EH (cell line): Measurements from ENCODE around the gene LZTS2.
"Not testable (repeated sequence)": the region's sequence is repeated elsewhere in the genome, so short reads cannot be mapped to it uniquely, and the experiment has no call there.

ENCODE experiments used
- DNase-seq: peaks from one replicate; pipeline ENCODE4 v3.0.0-alpha.2; 2015; ENCODE audit warnings: low read depth

Gene LZTS2, protein sequence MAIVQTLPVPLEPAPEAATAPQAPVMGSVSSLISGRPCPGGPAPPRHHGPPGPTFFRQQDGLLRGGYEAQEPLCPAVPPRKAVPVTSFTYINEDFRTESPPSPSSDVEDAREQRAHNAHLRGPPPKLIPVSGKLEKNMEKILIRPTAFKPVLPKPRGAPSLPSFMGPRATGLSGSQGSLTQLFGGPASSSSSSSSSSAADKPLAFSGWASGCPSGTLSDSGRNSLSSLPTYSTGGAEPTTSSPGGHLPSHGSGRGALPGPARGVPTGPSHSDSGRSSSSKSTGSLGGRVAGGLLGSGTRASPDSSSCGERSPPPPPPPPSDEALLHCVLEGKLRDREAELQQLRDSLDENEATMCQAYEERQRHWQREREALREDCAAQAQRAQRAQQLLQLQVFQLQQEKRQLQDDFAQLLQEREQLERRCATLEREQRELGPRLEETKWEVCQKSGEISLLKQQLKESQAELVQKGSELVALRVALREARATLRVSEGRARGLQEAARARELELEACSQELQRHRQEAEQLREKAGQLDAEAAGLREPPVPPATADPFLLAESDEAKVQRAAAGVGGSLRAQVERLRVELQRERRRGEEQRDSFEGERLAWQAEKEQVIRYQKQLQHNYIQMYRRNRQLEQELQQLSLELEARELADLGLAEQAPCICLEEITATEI

DNA sequence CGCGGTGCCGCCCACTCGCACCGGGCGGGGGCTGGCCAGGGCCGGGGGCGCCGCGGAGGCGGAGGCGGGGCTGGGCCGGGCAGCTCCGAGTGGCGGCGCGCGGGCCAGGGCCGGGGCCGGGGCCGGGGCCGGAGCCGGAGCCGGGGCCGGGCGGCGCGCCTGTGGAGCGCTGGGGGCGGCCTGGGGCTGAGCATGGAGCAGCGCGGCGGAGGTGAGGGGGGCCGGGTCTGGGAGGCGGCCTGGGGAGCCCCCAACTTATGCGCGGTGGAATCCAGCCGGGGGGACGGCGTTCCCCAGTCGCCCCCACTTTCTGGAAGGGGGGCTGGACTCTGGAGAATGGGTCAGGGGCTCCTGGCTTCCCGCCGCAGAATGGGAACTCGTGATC, at the start of gene LZTS2:
Gene LZTS2, plus strand, starts transcription at position 67 of the 385 bp plus-strand sequence. CDS start 2,731 bp downstream, outside the sequence.
- no peak for DNase-seq

GRCh38 chr10:100960251-100960650, 39.4 kb upstream of the LZTS2 start:
- no peak for DNase-seq

GRCh38 chr10:100962351-100963080, 37.1 kb upstream of the LZTS2 start:
- no peak for DNase-seq

DNA sequence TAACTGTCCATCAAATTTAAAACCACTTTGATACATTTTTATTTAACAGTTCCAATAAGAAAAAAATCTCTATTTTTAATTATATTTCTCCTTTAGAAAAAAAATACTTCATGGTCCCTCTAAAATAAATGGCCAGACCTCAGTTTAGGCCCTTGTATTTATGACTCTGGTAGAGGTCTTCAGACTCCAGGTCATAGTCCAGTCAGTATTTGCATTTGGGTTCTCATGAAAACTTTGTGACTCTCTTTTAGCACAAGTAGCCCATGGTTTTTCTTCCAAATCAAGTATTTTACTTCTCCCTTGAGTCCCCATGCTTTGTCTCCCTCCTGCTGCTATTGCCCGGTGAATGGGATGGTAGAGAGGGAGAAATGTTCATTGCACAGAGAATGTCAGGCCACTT, 35.8 kb upstream of the LZTS2 start:
- DNase-seq: no peak

DNA sequence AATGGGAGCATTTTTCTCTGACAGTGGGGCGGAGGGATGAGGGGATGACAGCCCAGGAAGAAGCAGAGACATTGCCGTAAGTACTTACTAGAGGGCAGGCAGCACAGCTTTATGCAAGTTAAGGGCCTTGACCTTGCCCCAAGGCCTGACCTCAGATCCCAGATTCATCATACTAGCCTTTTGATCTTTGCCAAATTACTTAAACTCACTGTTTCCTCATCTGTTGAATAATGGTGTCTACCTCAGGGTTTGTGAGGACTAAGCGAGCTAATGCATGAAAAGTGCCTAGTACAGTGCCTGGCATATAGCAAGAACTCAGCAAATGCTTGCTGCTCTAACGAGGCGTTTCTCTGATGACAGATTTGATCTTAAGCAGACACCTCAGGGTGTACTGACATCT, 33.8 kb upstream of the LZTS2 start:
- no peak for DNase-seq

- DNase-seq: no peak
Observed at GRCh38 chr10:100966887-100967286, 32.7 kb upstream of the LZTS2 start.

GRCh38 chr10:100967332-100967731, 32.3 kb upstream of the LZTS2 start:
- DNase-seq: no peak

DNA sequence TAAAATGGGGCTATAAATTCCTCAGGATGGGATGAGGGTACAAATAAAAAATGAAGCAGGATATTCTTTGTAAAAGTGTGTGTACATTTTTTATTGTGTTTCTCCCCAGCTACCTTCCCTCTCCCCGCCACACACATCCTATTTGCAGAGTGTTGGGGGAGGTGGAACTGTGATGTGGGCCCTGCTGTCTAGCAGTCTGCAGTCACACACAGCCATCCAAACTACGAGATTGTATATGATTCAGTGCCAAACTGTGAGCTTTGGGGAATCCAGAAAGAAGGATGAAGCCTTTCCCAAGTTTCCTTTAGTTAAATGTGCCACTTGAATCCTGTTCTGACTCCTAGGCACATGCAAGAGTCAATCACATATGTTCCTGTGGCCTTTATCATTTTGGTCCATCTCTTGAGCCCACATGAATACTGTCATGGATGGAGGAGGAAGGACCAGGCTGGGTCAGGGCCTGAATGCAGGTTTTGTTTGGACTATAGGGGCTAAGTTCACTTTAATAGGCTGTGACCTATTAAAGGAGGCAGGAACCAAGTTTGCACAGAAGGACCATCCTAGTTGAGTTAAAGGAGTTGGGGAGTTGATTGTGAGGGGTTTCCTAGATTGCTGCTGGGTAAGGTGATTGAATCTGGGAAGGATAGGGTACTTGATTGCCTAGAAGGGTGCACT, 31.4 kb upstream of the LZTS2 start:
- DNase-seq: no peak

- DNase-seq: no peak
Observed at GRCh38 chr10:100968863-100969186, 30.8 kb upstream of the LZTS2 start.

- peak; percentile 40 for DNase-seq
Observed at GRCh38 chr10:100969187-100970075, 30.2 kb upstream of the LZTS2 start, which contains the start of gene SEMA4G. TSS of gene SEMA4G (plus strand) at chr10:100969504. CDS start at chr10:100972913, 3,409 bp downstream.

- no peak for DNase-seq
Observed at GRCh38 chr10:100970076-100970913, 29.3 kb upstream of the LZTS2 start.

DNA sequence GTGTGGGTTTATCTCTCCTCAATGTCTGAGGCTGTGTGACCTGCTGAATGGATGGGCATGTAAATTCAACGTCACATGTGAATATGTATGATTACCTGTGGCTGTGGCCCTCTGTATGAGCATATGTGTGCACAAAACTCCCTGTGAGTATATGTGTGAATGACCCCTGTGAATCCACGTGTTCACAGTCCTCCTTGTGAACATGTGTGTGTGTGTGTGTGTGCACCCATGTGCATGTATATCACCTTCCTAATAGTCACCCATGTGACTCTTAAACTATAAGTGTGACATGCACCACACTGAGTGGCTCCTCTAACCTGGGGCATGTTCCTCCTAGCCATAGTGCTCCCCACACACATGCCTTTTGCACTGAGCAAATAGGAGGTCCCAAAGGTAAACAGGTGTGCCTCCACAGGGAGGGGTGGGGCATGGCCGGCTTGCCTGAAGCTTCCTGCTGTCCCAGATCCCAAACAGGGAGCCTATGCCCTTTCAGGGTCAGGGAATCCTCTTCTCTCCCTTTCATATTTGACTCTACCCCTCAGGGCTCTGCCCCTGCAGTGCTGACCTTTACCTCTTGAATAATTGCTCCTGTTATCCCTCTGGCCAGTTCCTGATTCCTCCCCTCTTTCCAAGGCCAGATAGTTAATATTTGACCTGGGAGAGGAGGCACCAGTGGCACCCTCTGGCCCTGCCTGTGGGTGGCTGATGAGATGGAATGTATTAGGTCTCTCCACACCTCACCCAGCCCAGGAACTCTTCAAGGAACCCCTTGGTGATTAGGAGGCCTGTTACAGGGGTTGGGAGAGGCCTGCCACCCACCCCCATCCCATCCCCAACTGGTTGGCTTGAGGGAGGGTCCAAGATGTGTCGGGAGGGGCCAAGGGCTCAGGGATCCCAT, 28.4 kb upstream of the LZTS2 start:
- no peak for DNase-seq

DNA sequence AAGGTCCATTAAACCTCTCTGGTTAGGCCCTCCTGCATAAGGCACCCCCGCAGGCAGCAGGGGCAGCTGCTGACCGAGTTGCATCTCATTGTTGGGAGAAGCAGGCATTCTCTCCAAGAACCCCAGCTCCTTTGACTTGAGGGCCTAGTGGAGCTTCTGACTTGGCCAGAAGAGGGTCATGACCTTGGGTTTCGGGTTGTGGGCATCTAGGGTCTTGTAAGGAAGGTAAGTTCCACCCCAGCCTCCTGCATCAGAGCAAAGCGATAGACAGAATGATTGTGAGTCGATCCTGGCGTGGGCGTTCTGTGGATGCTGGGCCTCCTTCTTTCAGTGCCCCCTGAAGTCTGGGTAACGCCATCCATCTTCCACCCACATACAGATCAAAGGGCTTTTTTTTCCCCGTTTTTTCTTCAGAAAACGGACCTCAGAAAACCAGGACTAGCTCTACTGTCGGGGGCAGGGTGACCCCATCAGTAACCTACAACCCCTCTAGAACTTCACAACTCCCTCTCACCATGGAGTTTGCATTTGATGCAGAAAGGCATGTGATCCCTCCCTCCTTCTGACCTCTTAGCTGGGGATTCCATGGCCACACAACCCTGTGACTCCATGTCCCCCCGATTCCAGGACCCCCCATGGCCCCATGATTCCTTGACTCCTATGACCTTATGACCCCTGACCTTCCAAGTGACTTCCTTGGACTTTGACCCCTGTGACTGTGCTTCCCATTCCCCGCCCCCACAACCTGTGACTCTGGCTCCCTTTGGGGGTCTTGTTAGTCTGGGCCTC, 27.3 kb upstream of the LZTS2 start:
- no peak for DNase-seq

DNA sequence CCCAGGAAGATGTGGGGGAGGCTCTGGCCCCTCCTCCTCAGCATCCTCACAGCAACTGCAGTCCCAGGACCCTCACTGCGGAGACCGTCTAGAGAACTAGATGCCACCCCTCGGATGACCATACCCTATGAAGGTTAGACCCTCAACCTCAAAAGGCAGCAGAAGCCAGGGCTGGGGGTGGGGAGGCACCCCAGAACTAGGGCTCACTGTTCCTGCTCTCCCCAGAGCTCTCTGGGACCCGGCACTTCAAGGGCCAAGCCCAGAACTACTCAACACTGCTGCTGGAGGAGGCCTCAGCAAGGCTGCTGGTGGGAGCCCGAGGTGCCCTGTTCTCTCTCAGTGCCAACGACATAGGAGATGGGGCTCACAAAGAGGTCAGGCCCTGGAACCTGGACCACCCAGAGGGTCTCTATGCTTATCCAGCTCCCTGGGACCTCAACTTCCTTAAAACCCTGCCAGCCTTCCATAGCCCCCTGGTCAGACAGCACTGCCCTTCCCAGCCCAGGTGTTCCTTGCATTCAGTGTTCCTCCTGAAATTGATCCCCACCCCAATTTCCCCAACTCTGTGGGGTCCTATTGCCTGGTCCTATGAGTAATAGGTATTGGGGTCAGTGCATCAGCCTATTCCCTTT, 26.6 kb upstream of the LZTS2 start:
- no peak for DNase-seq

DNA sequence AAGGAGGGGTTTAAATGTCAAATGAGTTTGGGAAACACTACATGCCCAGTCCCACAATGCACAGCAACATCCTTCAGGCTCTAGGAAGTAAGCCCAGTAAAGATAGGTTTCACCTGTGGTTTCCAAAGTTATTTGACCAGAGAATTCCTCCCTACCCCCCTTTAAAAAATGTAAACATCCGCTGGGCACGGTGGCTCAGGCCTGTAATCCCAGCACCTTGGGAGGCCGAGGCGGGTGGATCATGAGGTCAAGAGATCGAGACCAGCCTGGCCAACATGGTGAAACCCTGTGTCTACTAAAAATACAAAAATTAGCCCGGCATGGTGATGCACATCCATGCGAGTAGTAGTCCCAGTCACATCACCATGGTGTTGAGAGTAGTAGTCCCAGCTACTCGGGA, 24.2 kb upstream of the LZTS2 start:
- not testable (repeated sequence) for DNase-seq

GRCh38 chr10:100976906-100977305, 22.7 kb upstream of the LZTS2 start:
- no peak for DNase-seq

DNA sequence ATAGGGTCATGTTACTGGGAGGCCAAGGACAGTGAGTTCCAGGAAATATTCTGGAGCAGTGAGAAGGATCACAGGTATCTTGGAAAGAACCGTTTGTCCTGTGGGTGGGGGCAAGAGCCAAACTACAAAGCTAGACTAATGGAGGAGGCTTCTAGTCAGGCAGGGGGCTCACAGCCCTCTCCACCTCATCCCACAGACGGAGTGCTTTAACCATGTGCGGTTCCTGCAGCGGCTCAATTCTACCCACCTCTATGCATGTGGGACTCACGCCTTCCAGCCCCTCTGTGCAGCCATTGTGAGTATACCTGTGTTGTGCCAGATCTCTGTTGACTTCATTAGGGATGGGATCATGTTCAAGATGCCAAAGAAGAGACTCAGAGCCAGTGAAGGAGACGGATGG, 22.2 kb upstream of the LZTS2 start:
- no peak for DNase-seq
